ENCODE results near the gene KNL1.
"Not testable (repeated sequence)": the region's sequence is repeated elsewhere in the genome, so short reads cannot be mapped to it uniquely, and the experiment has no call there.

The KNL1 gene

GRCh38 chr15:40590667-40591050 lies 3.4 kb upstream of the KNL1 start:
- no peak for DNase-seq

GRCh38 chr15:40591389-40591788 lies 2.7 kb upstream of the KNL1 start:
- DNase-seq, result no peak

GRCh38 chr15:40593165-40593564 lies 884 bp upstream of the KNL1 start:
- no peak for DNase-seq

GRCh38 chr15:40594429-40594836 lies 384 bp downstream of the KNL1 start:
- peak; percentile 88 for DNase-seq

GRCh38 chr15:40595219-40595618 lies 1.2 kb downstream of the KNL1 start:
- DNase-seq, result no peak

GRCh38 chr15:40595773-40596172 lies 1.7 kb downstream of the KNL1 start:
- no peak for DNase-seq

- no peak for DNase-seq
Measured at GRCh38 chr15:40597024-40597423, 3.0 kb downstream of the KNL1 start.

GRCh38 chr15:40598126-40598525 lies 4.1 kb downstream of the KNL1 start:
- DNase-seq, result no peak

GRCh38 chr15:40598672-40599071 lies 4.6 kb downstream of the KNL1 start:
- no peak for DNase-seq

GRCh38 chr15:40600956-40601355 lies 6.9 kb downstream of the KNL1 start:
- DNase-seq, result no peak

- no peak for DNase-seq
Measured at GRCh38 chr15:40603935-40604334, 9.9 kb downstream of the KNL1 start.

- DNase-seq, result no peak
Measured at GRCh38 chr15:40613080-40613479, 19.0 kb downstream of the KNL1 start.

- no peak for DNase-seq
Measured at GRCh38 chr15:40618023-40618422, 24.0 kb downstream of the KNL1 start.

GRCh38 chr15:40618906-40619305 lies 24.9 kb downstream of the KNL1 start:
- DNase-seq, result no peak

GRCh38 chr15:40623361-40623760 lies 29.3 kb downstream of the KNL1 start:
- no peak for DNase-seq

- DNase-seq, result no peak
Measured at GRCh38 chr15:40630313-40630712, 36.3 kb downstream of the KNL1 start.

- no peak for DNase-seq
Measured at GRCh38 chr15:40633178-40633577, 39.1 kb downstream of the KNL1 start.

GRCh38 chr15:40637221-40637745 lies 43.2 kb downstream of the KNL1 start:
- no peak for DNase-seq

- DNase-seq, result no peak
Measured at GRCh38 chr15:40639677-40640076, 45.6 kb downstream of the KNL1 start.

- no peak for DNase-seq
Measured at GRCh38 chr15:40647523-40647922, 53.5 kb downstream of the KNL1 start.

- DNase-seq, result no peak
Measured at GRCh38 chr15:40650479-40650878, 56.4 kb downstream of the KNL1 start.

- DNase-seq, result no peak
Measured at GRCh38 chr15:40660686-40661085, 66.6 kb downstream of the KNL1 start.

- DNase-seq, result no peak
Measured at GRCh38 chr15:40664909-40665308, 70.9 kb downstream of the KNL1 start.

- DNase-seq, result not testable (repeated sequence)
Measured at GRCh38 chr15:40676290-40676689, 82.2 kb downstream of the KNL1 start.

GRCh38 chr15:40676906-40677305 lies 82.9 kb downstream of the KNL1 start:
- DNase-seq, result not testable (repeated sequence)

- no peak for DNase-seq
Measured at GRCh38 chr15:40680151-40680550, 86.1 kb downstream of the KNL1 start.

All from eye (tissue), 1 donor.